GM23338 (cell line): ENCODE measurements around the gene MAGEB6. TPM values are rescaled to one million over a fixed set of nuclear protein-coding genes. Genes with fewer than 3 reads are reported as not detected.
A peak's percentile ranks its signal among the peaks of the same experiment; 100 is the strongest.

ENCODE experiments used
- ATAC-seq: fragments of 200-7000 bp; cut with Tn5 transposase; 3 replicates; pipeline ENCODE4 v1.9.1; 2020
- DNase-seq: peaks from one replicate; pipeline ENCODE4 v3.0.0-alpha.2; 2015; ENCODE audit warnings: low spot score
- H2AFZ ChIP-seq: fragments of 200-600 bp; sonication (generic); 2 replicates; pipeline ENCODE4 v1.8.0; 2016; ENCODE audit warnings: antibody characterized with exemption, mild to moderate bottlenecking, moderate library complexity
- H3F3A ChIP-seq: fragments of 200-600 bp; sonication (generic); replicated peaks from 2 replicates; pipeline ENCODE4 v1.8.0; 2017; ENCODE audit warnings: antibody characterized with exemption, mixed run types, low read depth
- H3K27ac ChIP-seq: fragments of 200-600 bp; sonication (generic); 2 replicates; pipeline ENCODE4 v1.6.1; 2016; ENCODE audit warnings: low read depth
- H3K27me3 ChIP-seq: fragments of 200-600 bp; sonication (generic); 2 replicates; pipeline ENCODE4 v1.8.0; 2016; ENCODE audit warnings: mild to moderate bottlenecking, mixed run types, moderate library complexity; ENCODE audit not compliant: insufficient read depth
- H3K36me3 ChIP-seq: fragments of 200-600 bp; sonication (generic); 2 replicates; pipeline ENCODE4 v1.8.0; 2016; ENCODE audit warnings: mild to moderate bottlenecking; ENCODE audit not compliant: insufficient read depth
- H3K4me1 ChIP-seq: fragments of 200-600 bp; sonication (generic); 2 replicates; pipeline ENCODE4 v1.8.0; 2016; ENCODE audit warnings: mild to moderate bottlenecking, moderate library complexity; ENCODE audit not compliant: insufficient read depth
- H3K4me2 ChIP-seq: fragments of 200-600 bp; sonication (generic); 2 replicates; pipeline ENCODE4 v1.7.1; 2017; ENCODE audit warnings: mixed run types
- H3K4me3 ChIP-seq: fragments of 200-600 bp; sonication (generic); 2 replicates; pipeline ENCODE4 v1.6.1; 2016; ENCODE audit warnings: mixed run types
- H3K79me2 ChIP-seq: fragments of 200-600 bp; sonication (generic); replicated peaks from 2 replicates; pipeline ENCODE4 v1.8.0; 2017; ENCODE audit warnings: mild to moderate bottlenecking; ENCODE audit not compliant: insufficient read depth
- H3K9me2 ChIP-seq: fragments of 200-600 bp; sonication (generic); 2 replicates; pipeline ENCODE4 v1.8.0; 2017; ENCODE audit not compliant: insufficient read depth
- H4K20me1 ChIP-seq: fragments of 200-600 bp; sonication (generic); replicated peaks from 2 replicates; pipeline ENCODE4 v1.8.0; 2017; ENCODE audit warnings: mild to moderate bottlenecking; ENCODE audit not compliant: insufficient read depth
- H3K27ac Mint-ChIP-seq: 2 replicates; pipeline ENCODE4 v1.8.0; 2020; ENCODE audit warnings: inconsistent platforms, mild to moderate bottlenecking, moderate library complexity, mixed read lengths
- H3K27me3 Mint-ChIP-seq: 3 replicates; pipeline ENCODE4 v1.8.0; 2022; ENCODE audit warnings: low read depth, mild to moderate bottlenecking, moderate library complexity, mixed read lengths, inconsistent platforms; ENCODE audit not compliant: insufficient read depth, poor library complexity
- H3K36me3 Mint-ChIP-seq: 3 replicates; pipeline ENCODE4 v1.8.0; 2021; ENCODE audit warnings: low read depth, mild to moderate bottlenecking, inconsistent platforms, moderate library complexity, mixed read lengths
- H3K4me1 Mint-ChIP-seq: 3 replicates; pipeline ENCODE4 v1.8.0; 2020; ENCODE audit warnings: mild to moderate bottlenecking, inconsistent platforms, mixed read lengths
- H3K4me3 Mint-ChIP-seq: 3 replicates; pipeline ENCODE4 v1.8.0; 2021; ENCODE audit warnings: moderate library complexity, mild to moderate bottlenecking, inconsistent platforms, mixed read lengths
- H3K9me3 Mint-ChIP-seq: 3 replicates; pipeline ENCODE4 v1.8.0; 2020; ENCODE audit warnings: moderate library complexity, mild to moderate bottlenecking, inconsistent platforms, mixed read lengths
- CTCF ChIP-seq, 2 experiments: fragments of 200-600 bp in 1 of 2; sonication (generic) in 1 of 2; conservative IDR thresholded peaks; 2 replicates each; pipeline versions ENCODE4 v1.5.1 to v1.6.1; 2016 to 2017; ENCODE audit warnings: antibody characterized with exemption in 2 of 2, low read depth in 2 of 2, mild to moderate bottlenecking in 2 of 2, moderate library complexity in 1 of 2
- ETS1 ChIP-seq: IDR thresholded peaks from 2 replicates; pipeline ENCODE4 v1.6.1; 2016; ENCODE audit warnings: antibody characterized with exemption
- EZH2 ChIP-seq: fragments of 200-600 bp; sonication (generic); IDR thresholded peaks from one replicate; pipeline ENCODE4 v1.8.0; 2017; ENCODE audit warnings: antibody characterized with exemption, mild to moderate bottlenecking, low read depth; ENCODE audit not compliant: unreplicated experiment
- EZH2phosphoT487 ChIP-seq: fragments of 200-600 bp; sonication (generic); IDR thresholded peaks from one replicate; pipeline ENCODE4 v1.8.1; 2018; ENCODE audit warnings: antibody characterized with exemption; ENCODE audit not compliant: unreplicated experiment
- POLR2AphosphoS5 ChIP-seq: IDR thresholded peaks from 2 replicates; pipeline ENCODE4 v1.6.1; 2016; ENCODE audit warnings: antibody characterized with exemption, low read depth
- REST ChIP-seq: IDR thresholded peaks from one replicate; pipeline ENCODE4 v1.6.1; 2018; ENCODE audit warnings: antibody characterized with exemption; ENCODE audit not compliant: unreplicated experiment
- STAT1 ChIP-seq: IDR thresholded peaks from one replicate; pipeline ENCODE4 v1.6.1; 2016; ENCODE audit warnings: antibody characterized with exemption; ENCODE audit not compliant: unreplicated experiment
- ZNF331 ChIP-seq: fragments of 250-450 bp; sonication (Bioruptor Pico); IDR thresholded peaks from 2 replicates; pipeline ENCODE4 v1.5.0; 2020; ENCODE audit warnings: low read depth, mild to moderate bottlenecking, moderate library complexity
- long read RNA-seq: library from polyadenylated mRNA; unstranded; transcript quantifications from one replicate; pipeline ENCODE4 v2.0.0, GENCODE V29; 2020; ENCODE audit not compliant: unreplicated experiment
- polyA plus RNA-seq: library from polyadenylated mRNA; unstranded; fragments of >200 nt; fragmentation: Nextera tagmentation; extraction: Ambion mirVana; gene quantifications from 2 replicates; pipeline ENCODE4 v1.2.1, GENCODE V29; 2016
- total RNA-seq: library from RNA; depleted of rRNA; stranded (reverse); fragments of >200 nt; shearing (Covaris generic); gene quantifications from 2 replicates; pipeline ENCODE4 v1.2.3, GENCODE V29; 2014; rRNA removed

Gene MAGEB6
- total RNA-seq (not detected in 2 replicates), polyA plus RNA-seq (not detected in 2 replicates)
- long read RNA-seq = 0 reads

GRCh38 chrX:26192204-26192603, at the start of gene MAGEB6:
TSS of gene MAGEB6 (plus strand) at chrX:26192440. CDS start at chrX:26193847, 1,407 bp downstream.
- Mint-ChIP-seq H3K36me3 (no peaks in the 10 kb centered on the region), H3K4me1 (no peaks in the 10 kb centered on the region), H3K27me3 (no peaks in the 10 kb centered on the region), H3K9me3 (peaks cover 4% of the 10 kb centered on the region; the same call in 1 of the 3 replicates), H3K4me3 (no peak within 1 kb of the TSS), H3K27ac (no peak within 1 kb of the TSS)
- H3K27ac ChIP-seq = no peak within 1 kb of the TSS
- H3K36me3 ChIP-seq = no peaks in the 10 kb centered on the region
- DNase-seq (peak; percentile 6), ATAC-seq (no peak)
- no peak within 1 kb of the TSS for H2AFZ ChIP-seq
- no peaks in the 10 kb centered on the region for H3K9me2 ChIP-seq
- no peaks in the 10 kb centered on the region for H4K20me1 ChIP-seq
- H3F3A ChIP-seq = no peaks in the 10 kb centered on the region
- H3K27me3 ChIP-seq = no peaks in the 10 kb centered on the region
- no peak within 1 kb of the TSS for H3K4me3 ChIP-seq
- H3K4me2 ChIP-seq = no peak within 1 kb of the TSS
- H3K4me1 ChIP-seq = no peaks in the 10 kb centered on the region
- TF ChIP-seq CTCF (conservative IDR thresholded peaks at IDR 0.05; ENCODE audit: low read depth in 2 of 2) (peak in 1 of 2 experiments; percentile 21; a peak in 2 of 4 replicates), REST (no peak), POLR2AphosphoS5 (no peak), ZNF331 (CRISPR knock-in tag) (no peak), STAT1 (no peak), EZH2 (no peak), EZH2phosphoT487 (no peak), ETS1 (no peak)
- no peaks in the 10 kb centered on the region for H3K79me2 ChIP-seq

- no peaks in the 10 kb centered on the region for H3K4me1 Mint-ChIP-seq
- H3K4me3 Mint-ChIP-seq = no peak overlapping the region
- DNase-seq = no peak
- no peak for TF ChIP-seq STAT1
- no peak for TF ChIP-seq EZH2
- no peak for TF ChIP-seq ETS1
Measured at GRCh38 chrX:26146024-26146423, 46.2 kb upstream of the MAGEB6 start.

More at GRCh38 chrX:26146024-26146423, 46.2 kb upstream of the MAGEB6 start:
- Histone ChIP-seq H2AFZ (no peak overlapping the region), H3K4me1 (no peaks in the 10 kb centered on the region), H3K36me3 (no peaks in the 10 kb centered on the region), H4K20me1 (no peaks in the 10 kb centered on the region), H3K27me3 (no peaks in the 10 kb centered on the region), H3K4me3 (no peak overlapping the region), H3K79me2 (no peaks in the 10 kb centered on the region), H3K4me2 (no peak overlapping the region), H3K27ac (no peak overlapping the region), H3K9me2 (no peaks in the 10 kb centered on the region), H3F3A (no peaks in the 10 kb centered on the region)
- ATAC-seq = no peak
- H3K36me3 Mint-ChIP-seq = no peaks in the 10 kb centered on the region
- H3K9me3 Mint-ChIP-seq = no peaks in the 10 kb centered on the region
- H3K27me3 Mint-ChIP-seq = peaks cover 2% of the 10 kb centered on the region
- no peak overlapping the region for H3K27ac Mint-ChIP-seq
